Measurements from ENCODE around the gene NOP14.

The NOP14 gene

GRCh38 chr4:2941138-2942036 lies 21.8 kb downstream of the NOP14 start (continued):
- TF ChIP-seq ZFP41 (tag by site-specific recombination; IDR thresholded peaks at IDR 0.05; ENCODE audit: borderline replicate concordance) (no peak), ZNF248 (tag by site-specific recombination; IDR thresholded peaks at IDR 0.05) (no peak), ZNF24 (tag by site-specific recombination; IDR thresholded peaks at IDR 0.05) (no peak), ZNF266 (tag by site-specific recombination; IDR thresholded peaks at IDR 0.05; ENCODE audit: low read depth) (no peak), PRDM1 (tag by site-specific recombination; IDR thresholded peaks at IDR 0.05) (no peak)

DNA sequence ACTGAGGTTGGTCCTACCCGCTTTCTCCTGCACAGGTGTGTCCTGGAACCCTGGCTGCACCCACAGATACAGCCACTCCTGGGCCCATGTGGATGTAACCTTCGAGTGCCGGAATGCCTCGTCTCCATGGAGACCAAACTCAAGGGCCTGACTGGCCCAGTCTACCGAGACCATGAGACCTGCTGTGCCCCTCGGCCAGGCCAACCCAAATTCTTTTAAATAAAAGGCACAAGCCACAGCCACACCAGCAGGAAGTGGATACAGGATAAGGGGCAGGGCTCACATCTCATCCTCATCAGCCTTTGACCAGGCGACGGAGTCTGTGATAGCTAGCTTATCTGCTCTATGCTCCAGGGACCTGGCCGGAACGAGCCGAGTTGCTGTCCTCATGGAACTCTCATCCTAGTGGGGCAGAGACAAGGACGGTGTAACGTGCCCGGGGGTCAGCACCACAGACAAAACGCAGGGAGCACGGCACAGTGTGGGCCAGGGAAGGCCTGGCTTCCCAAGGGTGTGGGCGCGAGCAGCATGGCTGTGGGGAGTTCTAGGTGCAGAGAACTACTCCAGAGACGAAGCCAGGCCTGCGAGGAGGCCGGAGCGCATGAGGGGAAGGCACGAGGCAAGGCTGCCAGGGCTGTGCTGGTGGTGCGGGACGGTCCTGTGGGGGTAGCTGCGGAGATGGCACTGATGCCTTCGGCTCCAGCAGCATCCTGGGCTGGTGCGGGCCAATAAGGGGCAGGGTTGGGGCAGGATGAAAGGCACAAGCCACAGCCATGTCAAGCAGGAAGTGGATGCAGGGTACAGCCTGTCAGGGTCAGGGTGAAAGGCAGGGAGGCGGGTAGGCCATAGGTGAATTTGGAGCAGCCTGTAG lies 22.7 kb downstream of the NOP14 start:
- TF ChIP-seq ZNF600 (tag by site-specific recombination; IDR thresholded peaks at IDR 0.05) (peak; percentile 56; the same call in 1 of the 2 replicates), ZNF654 (tag by site-specific recombination; IDR thresholded peaks at IDR 0.05; ENCODE audit: low read depth) (no peak)
- no peak overlapping the region for H3K27ac ChIP-seq (ENCODE audit: extremely low read depth, low read depth, low read length)
- peaks cover 6 to 93% of the 10 kb centered on the region in 2 experiments; a peak in 2 of 3 replicates for H3K36me3 ChIP-seq (ENCODE audit: control insufficient read depth in 2 of 2, insufficient read depth in 1 of 2, low read length in 2 of 2)
- H3K4me3 ChIP-seq (ENCODE audit: low read depth, low read length), result no peak overlapping the region
- no peaks in the 10 kb centered on the region for H3K9me3 ChIP-seq (ENCODE audit: control insufficient read depth, insufficient read depth, low read depth, low read length)
- ChIA-PET CTCF (no interaction called here), POLR2A (interaction anchor here (0.5 kb wide), 1 partner anchor 22 kb away, joined by 3 read pairs; no protein-coding TSS in a partner anchor)
- no peaks in the 10 kb centered on the region; the same call in 1 of the 2 replicates for H3K4me1 ChIP-seq (ENCODE audit: control insufficient read depth, insufficient read depth, low read length)

- CTCF ChIA-PET, result no interaction called here
- TF ChIP-seq ZNF645 (tag by site-specific recombination; IDR thresholded peaks at IDR 0.05), result no peak
- TF ChIP-seq ZNF202 (tag by site-specific recombination; IDR thresholded peaks at IDR 0.05; ENCODE audit: borderline replicate concordance), result no peak
- no peak for TF ChIP-seq PRDM2 (tag by site-specific recombination; IDR thresholded peaks at IDR 0.05; ENCODE audit: borderline replicate concordance)
- no peak for TF ChIP-seq ZNF449 (tag by site-specific recombination; IDR thresholded peaks at IDR 0.05)
- TF ChIP-seq, protein P1, sequence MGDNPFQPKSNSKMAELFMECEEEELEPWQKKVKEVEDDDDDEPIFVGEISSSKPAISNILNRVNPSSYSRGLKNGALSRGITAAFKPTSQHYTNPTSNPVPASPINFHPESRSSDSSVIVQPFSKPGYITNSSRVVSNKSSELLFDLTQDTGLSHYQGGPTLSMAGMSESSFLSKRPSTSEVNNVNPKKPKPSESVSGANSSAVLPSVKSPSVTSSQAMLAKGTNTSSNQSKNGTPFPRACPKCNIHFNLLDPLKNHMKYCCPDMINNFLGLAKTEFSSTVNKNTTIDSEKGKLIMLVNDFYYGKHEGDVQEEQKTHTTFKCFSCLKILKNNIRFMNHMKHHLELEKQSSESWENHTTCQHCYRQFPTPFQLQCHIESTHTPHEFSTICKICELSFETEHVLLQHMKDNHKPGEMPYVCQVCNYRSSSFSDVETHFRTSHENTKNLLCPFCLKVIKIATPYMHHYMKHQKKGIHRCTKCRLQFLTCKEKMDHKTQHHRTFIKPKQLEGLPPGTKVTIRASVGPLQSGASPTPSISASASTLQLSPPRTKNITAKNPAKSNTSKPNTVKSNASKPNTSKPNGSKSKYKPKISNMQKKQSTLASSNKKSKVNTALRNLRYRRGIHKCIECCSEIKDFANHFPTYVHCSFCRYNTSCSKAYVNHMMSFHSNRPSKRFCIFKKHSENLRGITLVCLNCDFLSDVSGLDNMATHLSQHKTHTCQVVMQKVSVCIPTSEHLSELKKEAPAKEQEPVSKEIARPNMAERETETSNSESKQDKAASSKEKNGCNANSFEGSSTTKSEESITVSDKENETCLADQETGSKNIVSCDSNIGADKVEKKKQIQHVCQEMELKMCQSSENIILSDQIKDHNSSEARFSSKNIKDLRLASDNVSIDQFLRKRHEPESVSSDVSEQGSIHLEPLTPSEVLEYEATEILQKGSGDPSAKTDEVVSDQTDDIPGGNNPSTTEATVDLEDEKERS (tag by site-specific recombination; IDR thresholded peaks at IDR 0.05), result no peak
- no peak for TF ChIP-seq ZNF302 (tag by site-specific recombination; IDR thresholded peaks at IDR 0.05; ENCODE audit: low read depth)
Measured at GRCh38 chr4:2939383-2940243, 23.6 kb downstream of the NOP14 start.

More at GRCh38 chr4:2939383-2940243, 23.6 kb downstream of the NOP14 start:
- peaks cover 6 to 84% of the 10 kb centered on the region in 2 experiments; a peak in 2 of 3 replicates for H3K36me3 ChIP-seq (ENCODE audit: control insufficient read depth in 2 of 2, insufficient read depth in 1 of 2, low read length in 2 of 2)
- H3K9me3 ChIP-seq (ENCODE audit: control insufficient read depth, insufficient read depth, low read depth, low read length), result no peaks in the 10 kb centered on the region
- POLR2A ChIA-PET, result interaction anchor here (1.2 kb wide), 1 partner anchor 15 kb away, joined by 3 read pairs; no protein-coding TSS in a partner anchor
- no peaks in the 10 kb centered on the region; the same call in 1 of the 2 replicates for H3K4me1 ChIP-seq (ENCODE audit: control insufficient read depth, insufficient read depth, low read length)
- no peak overlapping the region for H3K27ac ChIP-seq (ENCODE audit: extremely low read depth, low read depth, low read length)
- no peak overlapping the region for H3K4me3 ChIP-seq (ENCODE audit: low read depth, low read length)

Data from HEK293 (cell line).